Activated CD4-positive, alpha-beta T cell treated with anti-CD3 and anti-CD28 coated beads for 24 hours (primary cell): ENCODE results near the gene TPM1.

ENCODE experiments used
- DNase-seq, 2 donors: peaks; one replicate each; pipeline ENCODE4 v3.0.0-alpha.2; 2020; ENCODE audit warnings: low read depth in 2 of 2

The TPM1 gene

GRCh38 chr15:63041402-63041973, 1.1 kb upstream of the TPM1 start:
- DNase-seq = no peak

GRCh38 chr15:63042877-63043334, 359 bp downstream of the TPM1 start:
- no peak for DNase-seq

DNA sequence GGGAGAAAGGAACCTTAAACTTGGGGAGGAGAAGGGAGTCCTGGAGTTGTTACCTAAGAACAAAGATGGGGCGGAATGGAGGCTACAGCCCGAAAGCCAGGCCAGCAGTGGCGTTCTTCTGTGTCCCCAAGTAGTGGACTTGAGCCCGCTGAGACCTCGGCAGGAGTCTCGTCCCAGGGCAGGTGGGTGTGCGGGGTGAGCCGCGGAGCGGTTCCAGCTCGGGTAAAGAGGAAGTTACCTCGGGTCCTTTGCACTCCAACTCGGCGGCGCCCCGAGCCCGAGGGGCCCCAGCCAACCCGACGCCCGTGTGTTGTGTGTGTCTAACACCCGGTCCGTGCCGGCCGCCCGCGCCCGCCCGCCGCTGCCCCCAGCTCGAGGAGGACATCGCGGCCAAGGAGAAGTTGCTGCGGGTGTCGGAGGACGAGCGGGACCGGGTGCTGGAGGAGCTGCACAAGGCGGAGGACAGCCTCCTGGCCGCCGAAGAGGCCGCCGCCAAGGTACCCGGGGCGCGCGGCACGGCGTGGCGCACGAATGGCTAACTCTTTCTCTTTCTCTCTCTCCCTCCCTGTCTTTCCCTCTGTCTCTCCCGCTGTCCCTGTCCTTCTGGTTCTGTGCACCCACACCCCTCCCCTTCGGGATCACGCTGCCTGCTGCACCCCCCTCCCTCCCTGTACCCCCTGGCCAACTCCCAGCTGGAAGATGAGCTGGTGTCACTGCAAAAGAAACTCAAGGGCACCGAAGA, 959 bp downstream of the TPM1 start:
- DNase-seq = no peak

GRCh38 chr15:63044077-63044644, 1.6 kb downstream of the TPM1 start:
- DNase-seq = no peak

GRCh38 chr15:63044645-63045464, 2.3 kb downstream of the TPM1 start:
- no peak for DNase-seq

- DNase-seq = no peak
These were observed 2.9 kb downstream of the TPM1 start for GRCh38 chr15:63045465-63045840.

DNA sequence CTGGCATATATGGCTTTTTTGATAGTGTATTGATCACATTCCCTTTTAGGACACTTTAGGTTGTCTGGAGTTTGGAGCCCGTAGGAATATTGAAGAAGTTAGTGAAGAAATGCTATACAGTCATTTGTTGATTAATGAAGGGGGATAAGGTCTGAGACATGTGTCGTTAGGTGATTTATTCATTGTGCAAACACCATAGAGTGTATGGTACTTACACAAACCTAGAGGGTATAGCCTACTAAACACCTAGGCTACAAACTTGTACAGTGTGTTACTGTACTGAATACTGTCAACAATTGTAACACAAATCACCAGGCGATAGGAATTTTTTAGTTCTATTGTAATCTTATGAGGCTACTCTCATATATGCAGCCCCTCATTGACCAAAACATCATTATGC, 3.3 kb downstream of the TPM1 start:
- DNase-seq = no peak

DNA sequence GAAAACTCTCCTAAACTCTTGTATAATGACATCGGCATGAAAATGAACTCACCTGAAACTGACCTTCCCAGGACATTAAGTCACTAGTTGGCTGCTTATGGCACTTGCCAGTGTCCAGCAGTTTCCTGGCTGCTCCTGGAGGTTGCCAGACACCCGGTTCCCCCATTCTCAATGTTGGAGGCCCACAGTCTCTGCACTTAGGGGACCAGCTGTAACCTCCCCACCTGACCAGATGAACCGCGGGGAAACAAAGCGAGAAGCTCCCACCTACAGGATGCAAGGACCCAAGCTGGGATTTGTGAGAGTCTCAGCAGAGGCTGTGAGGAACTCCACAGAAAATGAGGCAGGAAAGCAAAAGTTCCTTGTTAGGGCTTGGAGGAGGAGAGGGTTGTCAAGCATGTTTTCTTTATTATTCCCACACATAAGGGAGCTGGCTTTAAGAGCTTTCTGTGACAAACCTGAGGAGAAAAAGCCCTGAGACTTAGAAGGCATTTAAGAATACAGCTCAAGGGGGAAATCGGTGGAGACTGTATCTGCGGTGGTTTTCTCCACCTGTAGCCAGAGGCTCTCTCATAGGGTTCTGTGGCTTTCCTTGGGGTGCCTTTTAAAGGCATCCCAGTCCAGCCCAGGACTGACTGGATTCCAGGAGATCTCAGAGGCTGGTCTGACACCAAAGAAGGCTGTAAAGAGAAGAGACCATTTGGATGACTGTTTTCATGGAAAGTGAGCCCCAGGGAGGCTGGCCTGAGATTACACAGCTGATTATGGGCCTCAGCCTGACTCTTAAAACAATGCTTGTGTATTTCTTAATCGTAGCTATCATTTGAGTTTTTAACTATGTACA, 4.6 kb downstream of the TPM1 start:
- no peak for DNase-seq

DNA sequence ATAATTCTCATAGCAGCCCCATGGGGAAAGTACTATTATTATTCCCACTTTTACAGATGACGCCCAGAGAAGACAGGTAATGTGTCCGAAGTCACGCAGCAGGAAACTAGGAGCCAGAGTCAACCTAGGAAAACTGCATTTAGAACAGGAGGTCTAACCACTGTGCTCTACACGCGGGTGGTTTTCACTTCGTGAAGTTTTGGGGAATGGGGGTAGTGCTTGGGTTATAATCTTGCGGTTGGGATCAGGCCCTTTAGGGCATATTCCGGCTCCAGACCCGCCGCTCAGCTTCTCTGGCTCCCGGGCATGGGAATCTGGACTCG, 5.2 kb downstream of the TPM1 start:
- DNase-seq = no peak

DNA sequence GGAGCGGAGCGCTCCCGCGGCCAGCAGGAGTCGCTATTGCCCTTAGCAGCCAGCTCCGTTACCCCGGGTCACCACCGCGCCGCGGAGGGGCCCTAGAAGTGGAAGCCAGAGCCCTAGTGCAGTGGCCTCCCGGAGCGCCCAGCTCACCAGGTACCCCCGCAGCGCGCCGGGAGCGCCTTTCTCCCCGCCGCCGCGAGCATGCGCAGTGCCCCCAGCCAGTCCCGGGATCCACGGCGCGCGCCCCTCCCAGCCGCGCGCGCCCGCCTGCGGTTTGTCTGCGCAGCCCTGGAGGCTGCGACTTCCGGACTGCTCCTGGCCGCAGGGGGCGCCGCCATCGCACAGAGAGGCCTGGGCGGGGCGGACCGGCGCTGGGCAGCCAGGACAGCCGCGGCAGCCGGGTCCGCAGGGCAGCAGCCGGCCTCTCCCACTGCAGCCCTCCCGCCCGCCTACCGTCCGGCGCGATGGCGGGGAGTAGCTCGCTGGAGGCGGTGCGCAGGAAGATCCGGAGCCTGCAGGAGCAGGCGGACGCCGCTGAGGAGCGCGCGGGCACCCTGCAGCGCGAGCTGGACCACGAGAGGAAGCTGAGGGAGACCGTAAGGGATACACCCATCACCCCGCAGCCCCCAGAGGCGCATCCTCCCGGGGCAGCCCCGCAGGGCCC, 5.7 kb downstream of the TPM1 start:
- DNase-seq = peak; percentile 77 to 81

DNA sequence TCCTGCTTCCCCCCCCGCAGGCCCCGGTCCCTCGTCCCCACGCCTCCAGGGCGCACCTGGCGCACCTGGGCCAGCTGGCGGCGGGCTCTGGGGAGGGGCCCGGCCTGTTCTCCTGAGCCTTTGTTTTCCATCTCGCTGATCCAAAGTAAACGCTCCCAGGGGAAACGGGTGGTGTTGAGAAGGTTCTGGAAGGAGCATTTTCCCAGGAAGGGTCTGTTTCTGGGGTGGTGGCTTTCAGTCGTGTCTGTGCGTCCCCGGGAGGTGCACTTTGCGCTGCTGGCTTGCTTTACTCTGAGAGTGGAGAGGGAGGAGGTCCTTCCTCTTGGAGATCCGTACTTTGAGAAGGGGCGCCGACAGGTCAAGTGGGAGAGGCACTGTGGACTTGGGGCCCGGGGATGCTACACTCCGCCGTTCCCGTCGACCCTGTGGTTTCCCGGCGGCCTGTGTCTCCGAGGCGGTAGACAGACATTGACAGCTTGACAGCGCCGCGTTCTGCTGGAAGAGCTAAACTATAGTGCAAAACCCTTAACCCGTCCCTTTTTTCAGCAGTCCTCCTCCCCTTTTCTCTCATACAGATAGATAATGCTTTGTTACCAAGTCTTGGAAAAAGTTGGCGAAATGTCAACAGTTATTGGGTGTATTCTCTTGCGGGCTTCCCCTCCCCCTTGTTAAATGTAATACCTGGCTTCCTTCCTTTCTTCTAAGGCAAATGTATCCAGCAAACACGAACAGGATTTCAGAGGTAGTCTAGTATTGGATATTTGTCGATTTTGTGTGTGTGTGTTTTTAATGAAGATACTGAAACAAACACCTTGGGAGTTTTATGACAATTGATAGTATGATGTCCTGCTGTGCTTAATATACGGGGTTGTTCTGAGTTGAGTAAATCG, 6.5 kb downstream of the TPM1 start:
- peak in 1 of 2 donors; percentile 2 for DNase-seq

DNA sequence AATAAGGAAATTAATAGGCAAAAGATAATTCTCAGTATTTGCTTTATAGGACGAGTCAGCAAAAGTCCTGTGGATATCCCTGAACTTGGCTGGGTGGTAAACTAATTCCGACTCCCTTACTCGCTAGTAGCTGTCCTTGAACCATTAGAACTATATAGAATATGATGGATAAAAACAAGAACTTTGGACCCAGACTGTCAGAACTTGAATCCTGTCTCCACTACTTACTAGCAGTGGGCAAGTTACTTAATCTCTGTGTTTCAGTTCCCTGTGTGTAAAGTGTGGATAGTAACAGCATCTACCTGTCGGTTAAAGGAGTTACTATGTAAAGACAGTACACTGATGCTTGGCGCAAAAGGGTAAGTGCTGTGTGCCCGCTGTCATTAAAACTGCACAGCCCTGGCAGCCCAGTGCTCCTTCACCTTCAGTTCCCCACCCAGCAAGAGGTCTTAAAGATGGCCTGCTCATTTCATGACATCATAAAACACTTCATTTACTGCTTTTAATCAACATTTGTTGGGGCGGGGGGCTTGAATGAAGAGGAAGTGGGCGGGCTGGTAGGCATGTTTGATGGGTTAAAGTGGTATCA, 7.3 kb downstream of the TPM1 start:
- no peak for DNase-seq

DNA sequence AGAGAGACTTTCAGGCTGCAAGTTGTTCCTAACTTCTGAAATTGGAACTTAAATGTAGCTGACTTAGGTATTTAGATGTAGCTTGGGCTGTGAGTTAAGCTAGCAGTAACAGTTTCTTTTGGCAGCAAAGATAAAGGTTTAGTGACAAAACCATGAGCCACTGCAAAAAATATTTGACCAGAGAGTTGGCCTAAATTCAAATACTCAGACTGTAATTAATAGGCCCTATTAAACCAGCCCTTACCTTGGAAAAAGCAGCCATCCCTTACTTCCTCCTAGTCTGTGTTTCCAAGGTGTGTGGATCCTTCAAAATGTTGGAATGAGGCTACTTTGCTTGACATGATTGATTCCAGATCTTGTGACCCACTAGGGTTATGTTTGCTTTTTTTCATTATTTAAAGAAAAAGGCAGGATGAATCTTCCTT, 8.2 kb downstream of the TPM1 start:
- no peak for DNase-seq

DNA sequence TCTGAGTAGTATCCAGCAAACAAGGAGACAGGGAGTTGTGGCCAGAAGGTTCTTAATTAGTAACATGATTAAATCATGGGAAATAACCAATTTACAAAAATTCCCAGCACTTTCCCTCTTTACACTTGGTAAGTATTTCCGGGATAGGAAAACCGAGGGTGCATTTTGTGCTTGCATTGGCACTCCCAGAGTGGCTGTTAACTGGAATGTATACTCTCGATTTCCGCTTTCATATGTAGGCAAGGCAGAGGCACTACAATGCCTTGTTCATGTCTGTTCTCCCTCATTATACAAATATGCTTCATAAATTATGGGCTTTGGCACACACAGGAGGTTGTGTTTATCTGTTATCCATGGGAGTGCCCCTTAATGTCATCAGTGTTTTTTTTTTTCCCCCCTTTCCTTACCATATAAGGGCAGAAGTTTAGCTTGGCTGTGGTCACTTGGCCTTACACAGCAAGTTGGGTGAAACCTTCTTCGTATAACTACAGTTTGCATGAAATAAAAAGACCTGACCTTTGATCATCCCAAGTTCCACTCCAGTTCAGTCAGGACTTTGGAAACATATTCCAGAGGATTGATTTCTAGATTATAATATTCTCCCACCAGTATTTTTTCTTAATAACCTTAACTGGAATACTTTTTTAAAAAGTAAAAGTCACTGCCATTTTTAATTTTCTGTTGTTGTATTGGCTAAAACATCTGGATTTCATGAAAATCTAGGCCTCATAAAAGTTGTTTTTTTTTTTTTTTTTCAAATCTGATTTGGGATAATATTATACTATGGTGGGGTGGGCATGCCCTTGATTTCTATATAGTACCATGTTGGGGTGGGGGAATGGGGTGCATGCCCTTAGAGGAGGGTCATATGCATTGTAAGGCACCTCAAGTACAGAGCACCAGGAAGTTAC, 8.9 kb downstream of the TPM1 start:
- DNase-seq = no peak

GRCh38 chr15:63052077-63052841, 9.7 kb downstream of the TPM1 start:
- no peak for DNase-seq

DNA sequence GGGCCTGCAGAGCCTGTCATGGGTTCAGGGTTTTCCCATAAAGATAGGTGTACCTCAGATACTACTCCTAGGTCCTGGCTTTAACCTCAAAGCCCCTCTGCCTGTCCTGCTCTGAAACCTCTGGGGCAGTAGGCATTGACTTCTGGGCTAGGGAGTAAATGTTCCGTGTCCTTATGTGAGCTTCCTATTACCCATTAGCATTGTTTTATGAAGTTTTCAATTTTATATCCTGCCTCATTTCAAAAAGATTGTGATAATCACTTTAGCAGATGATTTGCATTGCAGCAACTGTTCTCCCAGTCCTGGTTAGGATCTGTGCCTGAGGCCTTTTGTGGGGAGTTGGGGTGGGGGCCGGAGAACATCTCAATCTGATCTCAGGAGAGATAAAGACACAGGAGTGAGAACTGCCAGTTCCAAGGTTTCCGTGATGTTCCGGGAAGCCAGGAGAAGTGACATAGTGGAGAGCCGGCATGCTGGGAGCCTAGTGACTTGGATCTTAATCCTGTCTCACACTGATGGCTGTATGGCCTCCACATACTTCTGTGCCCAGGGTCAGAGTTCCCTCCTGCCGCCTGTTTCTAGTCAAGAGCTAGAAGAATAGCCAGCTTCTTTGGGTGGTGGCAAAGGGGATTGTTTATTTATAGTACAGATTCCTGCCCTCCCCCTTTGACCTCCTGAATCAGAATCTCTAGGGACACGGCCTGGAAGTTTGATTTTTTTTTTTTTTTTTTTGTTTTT, 10.6 kb downstream of the TPM1 start:
- no peak for DNase-seq

DNA sequence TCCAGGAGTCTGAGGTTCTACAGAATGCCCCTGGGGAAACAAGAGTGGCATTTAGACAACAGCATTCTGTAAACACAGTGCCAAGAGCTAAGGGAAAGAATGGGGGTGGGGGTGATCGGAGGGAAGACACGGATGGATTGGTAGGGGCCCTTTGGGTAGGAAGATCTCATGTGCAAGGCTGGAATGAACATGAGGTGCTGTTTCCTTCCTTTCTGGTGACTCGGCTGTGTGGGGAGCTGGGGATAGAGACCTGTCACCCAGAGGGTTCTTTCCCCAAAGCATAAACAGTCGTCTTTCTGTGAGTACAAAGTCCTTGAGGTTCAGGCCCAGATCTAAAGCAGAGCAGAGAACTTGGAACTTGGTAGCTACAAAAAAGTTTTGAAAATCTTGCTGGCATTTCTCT, 11.7 kb downstream of the TPM1 start:
- no peak for DNase-seq
